Measurements from ENCODE around the gene CKAP4. TPM values are rescaled to one million over a fixed set of nuclear protein-coding genes. Genes with fewer than 3 reads are reported as not detected.

Gene CKAP4
- 10 to 100 TPM; 50.1 to 56.8 TPM for total RNA-seq

GRCh38 chr12:106247674-106248311, at the start of gene CKAP4:
Gene CKAP4 (minus strand): TSS chr12:106248020. CDS start chr12:106247851, 169 bp downstream.
- H3K4me1 ChIP-seq = peaks cover 0 to 41% of the 10 kb centered on the region in 2 donors
- peak; percentile 73 for DNase-seq (ENCODE audit: low spot score)
- TF ChIP-seq CTCF (IDR thresholded peaks at IDR 0.05) = no peak

GRCh38 chr12:106297075-106297474, 49.3 kb upstream of the CKAP4 start:
- Histone ChIP-seq H3K36me3 (no peaks in the 10 kb centered on the region), H3K4me3 (no peak overlapping the region), H3K9me3 (no peaks in the 10 kb centered on the region), H3K4me1 (peaks cover 0 to 30% of the 10 kb centered on the region in 2 donors), H3K27ac (peak overlapping the region; percentile 41 to 64), H3K27me3 (no peaks in the 10 kb centered on the region)
- TF ChIP-seq CTCF (IDR thresholded peaks at IDR 0.05) = no peak
- no peak for DNase-seq (ENCODE audit: low spot score)

More at GRCh38 chr12:106247674-106248311, at the start of gene CKAP4:
- Histone ChIP-seq H3K9me3 (no peaks in the 10 kb centered on the region), H3K27ac (peak within 1 kb of the TSS; percentile 99), H3K4me3 (peak within 1 kb of the TSS; percentile 80 to 81), H3K27me3 (no peaks in the 10 kb centered on the region), H3K36me3 (peaks cover 7% of the 10 kb centered on the region)

GRCh38 chr12:106296179-106296877, 48.5 kb upstream of the CKAP4 start:
- Histone ChIP-seq H3K36me3 (no peaks in the 10 kb centered on the region), H3K27me3 (no peaks in the 10 kb centered on the region), H3K4me1 (peaks cover 0 to 24% of the 10 kb centered on the region in 2 donors), H3K27ac (peak overlapping the region; percentile 41 to 64), H3K4me3 (no peak overlapping the region), H3K9me3 (no peaks in the 10 kb centered on the region)
- DNase-seq (ENCODE audit: low spot score) = no peak
- no peak for TF ChIP-seq CTCF (IDR thresholded peaks at IDR 0.05)

DNA sequence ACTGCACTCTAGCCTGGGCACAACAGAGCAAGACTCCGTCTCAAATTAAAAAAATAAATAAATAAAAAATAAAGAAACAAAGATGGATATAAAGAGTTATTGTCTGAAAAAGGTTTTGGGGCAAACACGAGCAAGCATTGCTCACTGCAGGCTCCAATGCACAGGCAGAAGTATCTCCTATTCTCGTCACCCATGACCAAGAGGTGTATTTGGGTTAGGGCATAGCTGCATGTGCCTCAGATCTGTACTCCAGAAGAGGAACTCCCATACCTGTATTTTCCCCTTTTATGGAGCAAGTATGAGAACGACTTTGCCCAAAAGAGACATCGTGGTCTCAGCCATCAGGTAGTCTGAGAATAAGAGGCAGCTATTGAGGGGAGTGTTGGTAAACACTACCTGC, 44.5 kb upstream of the CKAP4 start:
- no peaks in the 10 kb centered on the region for H3K36me3 ChIP-seq
- no peaks in the 10 kb centered on the region for H3K9me3 ChIP-seq
- TF ChIP-seq CTCF (IDR thresholded peaks at IDR 0.05) = no peak
- H3K27ac ChIP-seq = no peak overlapping the region
- no peaks in the 10 kb centered on the region for H3K27me3 ChIP-seq
- DNase-seq (ENCODE audit: low spot score) = no peak
- H3K4me1 ChIP-seq = no peaks in the 10 kb centered on the region
- no peak overlapping the region for H3K4me3 ChIP-seq

DNA sequence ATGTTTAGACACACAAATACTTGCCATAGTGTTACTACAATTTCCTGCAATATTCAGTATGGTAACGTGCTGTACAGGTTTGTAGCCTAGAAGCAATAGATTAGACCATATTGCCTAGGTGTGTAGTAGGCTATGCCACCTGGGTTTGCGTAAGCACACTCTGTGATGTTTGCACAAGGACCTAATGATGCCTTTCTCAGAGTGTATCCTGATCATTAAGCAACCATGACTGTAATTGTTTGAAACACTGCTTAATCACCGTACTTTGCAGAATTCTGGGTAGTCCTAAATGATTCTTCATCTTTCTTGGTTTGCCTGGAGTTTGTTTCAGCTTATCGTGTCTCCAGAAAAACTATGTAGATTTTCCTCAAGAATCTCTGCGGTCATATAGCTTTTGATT, 43.5 kb upstream of the CKAP4 start:
- H3K36me3 ChIP-seq = no peaks in the 10 kb centered on the region
- H3K9me3 ChIP-seq = no peaks in the 10 kb centered on the region
- no peak for TF ChIP-seq CTCF (IDR thresholded peaks at IDR 0.05)
- no peak overlapping the region for H3K27ac ChIP-seq
- no peak for DNase-seq (ENCODE audit: low spot score)
- no peak overlapping the region for H3K4me3 ChIP-seq
- H3K4me1 ChIP-seq = no peaks in the 10 kb centered on the region
- H3K27me3 ChIP-seq = no peaks in the 10 kb centered on the region

Data from right atrium auricular region (tissue), 2 donors.